GM18907 (cell line): ENCODE measurements around the gene LRRC26.
A peak's percentile ranks its signal among the peaks of the same experiment; 100 is the strongest.

ENCODE experiments used
- ATAC-seq: cut with Tn5 transposase; IDR thresholded peaks from one replicate; pipeline ENCODE4 v1.9.1; 2021; ENCODE audit warnings: mild to moderate bottlenecking, moderate library complexity; ENCODE audit not compliant: unreplicated experiment

LRRC26 gene

DNA sequence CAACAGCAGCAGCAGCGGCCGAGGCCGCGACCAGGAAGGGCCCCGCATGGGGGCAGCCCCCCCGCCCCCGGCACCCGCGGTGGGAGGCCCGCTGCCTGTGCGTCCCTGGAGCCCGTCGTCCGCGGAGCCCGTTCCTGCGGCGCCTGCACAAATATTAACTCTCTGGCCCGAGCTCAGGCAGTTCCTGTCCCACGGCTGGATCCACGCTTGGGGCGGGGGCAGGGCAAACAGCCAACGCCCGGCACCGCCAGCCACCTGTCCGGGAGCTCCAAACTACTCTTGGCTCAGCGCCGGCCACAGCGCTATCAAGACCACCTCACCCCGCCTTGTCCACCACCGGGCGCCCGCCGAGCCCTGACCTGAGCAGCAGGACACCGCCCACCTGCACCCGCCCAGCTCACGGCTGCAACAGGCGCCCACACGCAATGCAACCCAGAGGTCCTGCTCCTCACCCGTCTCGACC is at the start of gene LRRC26:
Gene LRRC26 (minus strand): TSS at position 156 of the 463 bp plus-strand sequence. CDS start 108 bp downstream, at position 48.
- ATAC-seq: no peak

DNA sequence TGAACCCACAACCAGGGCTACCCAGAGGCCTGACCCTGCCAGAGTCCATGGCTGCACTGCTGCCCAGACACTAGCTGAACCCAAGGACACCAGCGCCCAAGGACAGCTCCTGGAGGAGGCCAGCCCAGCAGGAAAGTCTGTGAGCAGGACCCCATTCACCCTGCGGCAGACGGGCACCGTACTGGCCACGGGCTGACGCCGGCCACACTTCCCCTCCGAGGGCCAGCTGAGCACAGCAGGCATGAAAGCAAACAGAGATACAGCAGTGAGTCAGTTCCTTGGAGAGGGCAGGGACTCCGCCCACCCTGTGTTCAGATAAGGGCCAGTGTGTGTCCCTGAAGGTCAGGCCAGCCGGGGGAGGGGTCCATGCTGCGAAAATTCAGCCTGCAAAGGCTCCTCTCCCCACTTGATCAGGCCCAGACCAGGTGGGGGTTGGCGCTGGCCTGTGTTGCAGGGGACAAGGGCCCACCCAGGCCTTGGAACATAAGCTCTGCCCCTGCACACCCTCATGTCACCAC is 49.0 kb upstream of the LRRC26 start:
- ATAC-seq: no peak

DNA sequence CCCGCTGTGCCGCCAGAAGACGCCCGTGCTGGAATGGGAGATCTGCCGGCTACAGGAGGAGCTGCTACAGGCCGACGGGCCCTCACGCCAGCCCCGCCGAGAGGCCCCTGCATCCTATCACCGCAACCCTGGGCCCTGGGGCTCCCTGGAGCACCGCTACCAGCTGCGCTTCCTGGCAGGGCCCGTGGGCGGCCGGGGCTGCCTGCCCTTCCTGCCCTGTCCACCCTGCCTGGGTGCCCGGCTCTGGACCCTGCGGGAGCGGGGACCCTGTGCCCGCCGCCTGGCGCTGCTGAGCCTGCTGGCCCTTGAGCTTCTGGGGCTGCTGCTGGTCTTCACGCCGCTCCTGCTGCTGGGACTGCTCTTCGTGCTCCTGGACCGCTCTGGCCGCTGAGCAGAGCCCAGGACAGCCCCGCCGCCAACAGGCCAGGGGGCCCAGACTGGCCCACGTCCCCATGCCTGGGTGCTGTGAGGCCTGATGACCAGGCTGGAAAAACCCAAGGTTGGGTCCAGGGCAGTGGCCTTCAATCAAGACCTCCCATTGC is 48.4 kb upstream of the LRRC26 start:
- ATAC-seq: no peak

GRCh38 chr9:137217276-137218211 is 47.7 kb upstream of the LRRC26 start:
- no peak for ATAC-seq

GRCh38 chr9:137216188-137216965 is 46.5 kb upstream of the LRRC26 start:
- ATAC-seq: no peak

- no peak for ATAC-seq
Observed at GRCh38 chr9:137215196-137215986, 45.5 kb upstream of the LRRC26 start.

DNA sequence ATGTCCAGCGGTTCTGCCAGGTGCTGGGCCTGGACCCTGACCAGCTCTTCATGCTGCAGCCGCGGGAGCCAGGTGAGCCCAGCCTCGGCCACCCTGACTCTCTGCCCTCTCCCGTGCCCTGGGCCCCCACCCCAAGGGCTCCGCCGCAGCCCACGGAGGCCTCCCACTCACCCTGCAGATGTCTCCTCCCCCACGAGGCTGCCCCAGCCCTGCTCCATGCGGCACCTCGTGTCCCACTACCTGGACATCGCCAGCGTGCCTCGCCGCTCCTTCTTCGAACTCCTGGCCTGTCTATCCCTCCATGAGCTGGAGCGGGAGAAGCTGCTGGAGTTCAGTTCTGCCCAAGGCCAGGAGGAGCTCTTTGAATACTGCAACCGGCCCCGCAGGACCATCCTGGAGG is 44.8 kb upstream of the LRRC26 start:
- ATAC-seq: no peak

- ATAC-seq: no peak
Observed at GRCh38 chr9:137213160-137214060, 43.6 kb upstream of the LRRC26 start.

- ATAC-seq: no peak
Observed at GRCh38 chr9:137212520-137212919, 42.7 kb upstream of the LRRC26 start.

DNA sequence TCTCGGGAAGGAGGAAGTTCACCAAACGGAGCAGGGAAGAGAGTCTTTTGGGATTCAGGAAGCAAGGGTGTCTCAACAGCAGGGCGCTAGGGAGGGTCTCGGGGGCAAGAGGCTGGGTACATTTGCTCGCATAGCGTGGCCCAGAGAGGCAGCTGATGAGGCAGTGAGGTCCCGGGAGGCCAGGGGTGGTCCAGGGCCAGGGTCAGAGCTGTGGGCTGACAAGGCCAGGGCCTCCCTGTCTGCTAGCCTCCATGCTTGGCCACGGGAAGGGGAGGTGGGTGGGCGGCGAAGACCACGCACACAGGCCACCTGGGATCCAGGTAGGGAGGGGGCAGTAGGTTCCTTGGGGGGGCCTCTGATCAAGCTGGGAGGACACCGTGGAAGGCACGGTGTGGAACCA is 41.7 kb upstream of the LRRC26 start:
- no peak for ATAC-seq

- no peak for ATAC-seq
Observed at GRCh38 chr9:137206602-137207001, 36.8 kb upstream of the LRRC26 start.

GRCh38 chr9:137205126-137206069 is 35.5 kb upstream of the LRRC26 start, which contains the start of the genes NDOR1 and TMEM203:
NDOR1 (plus strand) TSS chr9:137205700; CDS start chr9:137205778, 78 bp downstream.
TMEM203 (minus strand) TSS chr9:137205648; CDS start chr9:137205414, 234 bp downstream.
- ATAC-seq: peak; percentile 56

DNA sequence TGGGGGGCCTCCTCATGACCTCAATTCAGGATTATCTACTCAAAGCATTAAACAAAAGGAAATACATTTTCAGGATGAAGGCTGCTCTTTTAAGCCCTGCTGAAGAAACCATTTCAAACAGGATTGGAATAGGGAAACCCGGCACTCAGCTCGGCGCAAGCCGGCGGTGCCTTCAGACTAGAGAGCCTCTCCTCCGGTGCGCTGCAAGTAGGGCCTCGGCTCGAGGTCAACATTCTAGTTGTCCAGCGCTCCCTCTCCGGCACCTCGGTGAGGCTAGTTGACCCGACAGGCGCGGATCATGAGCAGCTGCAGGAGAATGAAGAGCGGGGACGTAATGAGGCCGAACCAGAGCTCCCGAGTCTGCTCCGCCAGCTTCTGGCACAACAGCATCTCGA is 34.9 kb upstream of the LRRC26 start:
- no peak for ATAC-seq

DNA sequence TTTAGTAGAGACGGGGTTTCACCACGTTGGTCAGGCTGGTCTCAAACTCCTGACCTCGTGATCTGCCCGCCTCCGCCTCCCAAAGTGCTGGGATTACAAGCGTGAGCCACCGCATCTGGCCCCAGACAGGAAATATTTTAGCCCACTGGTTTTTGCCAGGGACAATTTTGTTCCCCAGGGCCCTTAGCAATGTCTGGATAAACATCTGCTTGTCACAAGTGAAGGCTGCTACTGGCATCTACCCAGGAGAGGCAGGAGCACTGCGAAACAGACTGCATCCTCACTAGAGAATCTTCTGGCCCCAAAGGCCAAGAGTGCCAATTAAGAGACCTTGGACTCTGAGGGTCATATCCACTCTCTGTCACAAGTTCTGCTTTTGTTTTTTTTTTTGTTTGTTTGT is 33.1 kb upstream of the LRRC26 start:
- ATAC-seq: no peak

DNA sequence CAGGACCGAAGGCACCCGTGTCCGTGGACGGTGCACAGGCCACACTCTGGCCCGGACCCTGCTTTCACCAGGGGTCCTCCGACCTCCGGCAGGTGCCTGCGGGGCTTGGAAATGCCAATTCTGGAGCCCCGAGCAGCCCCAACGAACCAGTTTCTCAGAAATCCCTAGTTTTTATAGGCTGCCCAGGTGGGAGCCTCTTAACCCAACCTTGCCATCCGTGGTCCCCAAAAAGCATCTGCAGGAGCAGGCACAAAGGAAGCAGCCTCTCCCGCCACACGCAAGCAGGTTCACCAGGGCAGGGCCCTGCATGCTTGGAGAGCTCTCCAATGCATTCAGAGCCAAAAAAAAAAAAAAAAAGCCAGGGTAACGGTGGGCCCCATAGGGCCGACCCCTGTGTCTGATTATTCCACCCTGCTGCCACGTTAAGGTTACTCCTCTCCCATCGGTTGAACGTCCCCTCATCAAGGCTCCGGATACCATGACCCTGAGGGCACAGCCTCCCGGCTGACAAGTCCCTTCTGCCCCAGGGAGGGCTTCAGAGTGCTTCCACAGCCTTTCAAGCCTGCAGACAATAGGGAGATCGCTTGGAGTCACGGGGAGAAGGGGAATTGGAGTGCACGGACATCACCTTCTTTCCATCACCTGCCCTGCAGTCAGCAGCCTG is 31.5 kb upstream of the LRRC26 start:
- no peak for ATAC-seq

DNA sequence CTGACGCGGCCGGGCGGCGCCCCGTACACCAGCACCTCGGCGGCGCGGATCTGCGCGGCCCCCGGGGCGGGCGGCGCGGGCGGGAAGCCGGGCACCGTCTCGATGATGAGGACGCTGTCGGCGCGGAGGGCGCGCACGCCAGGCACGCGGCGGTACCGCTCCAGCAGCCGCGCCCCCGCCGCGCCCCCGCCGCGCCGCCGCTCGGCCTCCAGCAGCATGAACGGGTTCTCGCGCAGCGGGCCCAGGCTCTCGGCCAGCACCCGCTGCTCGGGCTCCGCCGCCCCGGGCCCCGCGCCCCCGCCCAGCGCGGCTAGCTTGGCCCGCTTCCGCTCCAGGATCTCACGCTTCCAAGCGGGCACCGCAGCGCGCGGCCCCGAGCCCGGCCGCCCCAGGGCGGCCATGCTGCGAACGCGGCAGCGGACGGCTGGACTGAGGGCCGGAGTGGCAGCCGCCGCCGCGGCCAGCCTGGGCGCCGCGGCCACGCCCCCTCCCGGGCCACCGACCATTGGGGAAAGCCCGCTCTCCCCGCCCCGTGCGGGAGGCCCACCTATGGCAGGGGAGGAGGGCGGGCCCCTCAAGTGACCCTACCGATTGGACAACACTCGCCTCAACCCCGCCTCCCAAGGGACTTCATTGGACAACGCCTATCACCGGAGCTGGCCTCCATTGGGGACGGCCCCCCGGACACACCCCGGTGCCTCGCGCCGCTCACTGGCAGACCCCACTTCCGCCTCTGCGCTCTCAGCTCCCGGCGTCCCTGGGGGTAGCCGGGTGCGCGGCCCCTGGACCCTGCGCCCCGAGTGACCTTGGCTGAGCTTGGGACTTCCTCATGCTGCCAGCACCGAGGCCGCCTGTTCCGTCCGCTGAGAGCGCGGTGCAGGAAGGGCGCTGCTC is 30.7 kb upstream of the LRRC26 start, which contains the start of gene TPRN:
Gene TPRN (minus strand): TSS at position 431 of the 894 bp plus-strand sequence. CDS start 30 bp downstream, at position 401.
- peak; percentile 84 for ATAC-seq
